GM18517 (cell line): ENCODE data around the gene BAG3.
"Not testable (repeated sequence)": the region's sequence is repeated elsewhere in the genome, so short reads cannot be mapped to it uniquely, and the experiment has no call there.

Source experiments
- ATAC-seq: cut with Tn5 transposase; IDR thresholded peaks from one replicate; pipeline ENCODE4 v1.9.1; 2021; ENCODE audit warnings: mild to moderate bottlenecking, moderate library complexity; ENCODE audit not compliant: unreplicated experiment

The BAG3 gene

DNA sequence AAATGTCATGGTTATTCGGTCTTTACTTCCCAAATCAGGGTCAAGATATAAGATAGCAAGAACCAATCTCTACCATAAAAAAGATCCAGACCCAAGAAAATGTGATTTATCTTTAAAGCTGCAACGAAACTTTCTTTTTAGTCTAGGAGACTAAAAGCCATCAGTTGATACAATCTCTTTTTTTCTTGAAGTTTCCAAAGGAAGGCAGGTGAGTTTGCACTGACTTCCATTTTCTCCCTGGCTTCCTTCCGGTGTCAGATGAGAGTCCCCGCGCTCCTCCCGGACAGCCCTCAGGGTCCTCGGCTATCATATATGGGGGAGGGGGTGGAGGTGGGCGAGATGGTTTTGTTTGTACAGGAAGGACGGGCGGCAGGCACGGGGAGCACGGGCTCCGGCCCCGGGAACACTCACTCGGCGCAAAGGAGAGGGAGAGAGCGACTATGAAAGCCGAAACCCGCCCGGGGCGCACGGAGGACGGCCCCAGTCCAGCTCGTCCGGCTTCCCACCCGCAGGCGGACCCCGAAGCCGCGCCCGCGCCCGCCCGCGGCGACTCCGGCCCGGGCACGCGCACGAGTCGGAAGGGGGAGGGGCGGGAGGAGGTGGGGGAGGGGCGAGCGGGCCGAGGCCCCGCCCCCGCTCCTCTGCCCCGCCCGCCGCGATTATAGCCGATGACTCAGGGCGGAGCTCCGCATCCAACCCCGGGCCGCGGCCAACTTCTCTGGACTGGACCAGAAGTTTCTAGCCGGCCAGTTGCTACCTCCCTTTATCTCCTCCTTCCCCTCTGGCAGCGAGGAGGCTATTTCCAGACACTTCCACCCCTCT lies at the start of gene BAG3:
Gene BAG3, plus strand, starts transcription at position 689 of the 822 bp plus-strand sequence. CDS start 296 bp downstream, outside the sequence.
- peak; percentile 70 for ATAC-seq

DNA sequence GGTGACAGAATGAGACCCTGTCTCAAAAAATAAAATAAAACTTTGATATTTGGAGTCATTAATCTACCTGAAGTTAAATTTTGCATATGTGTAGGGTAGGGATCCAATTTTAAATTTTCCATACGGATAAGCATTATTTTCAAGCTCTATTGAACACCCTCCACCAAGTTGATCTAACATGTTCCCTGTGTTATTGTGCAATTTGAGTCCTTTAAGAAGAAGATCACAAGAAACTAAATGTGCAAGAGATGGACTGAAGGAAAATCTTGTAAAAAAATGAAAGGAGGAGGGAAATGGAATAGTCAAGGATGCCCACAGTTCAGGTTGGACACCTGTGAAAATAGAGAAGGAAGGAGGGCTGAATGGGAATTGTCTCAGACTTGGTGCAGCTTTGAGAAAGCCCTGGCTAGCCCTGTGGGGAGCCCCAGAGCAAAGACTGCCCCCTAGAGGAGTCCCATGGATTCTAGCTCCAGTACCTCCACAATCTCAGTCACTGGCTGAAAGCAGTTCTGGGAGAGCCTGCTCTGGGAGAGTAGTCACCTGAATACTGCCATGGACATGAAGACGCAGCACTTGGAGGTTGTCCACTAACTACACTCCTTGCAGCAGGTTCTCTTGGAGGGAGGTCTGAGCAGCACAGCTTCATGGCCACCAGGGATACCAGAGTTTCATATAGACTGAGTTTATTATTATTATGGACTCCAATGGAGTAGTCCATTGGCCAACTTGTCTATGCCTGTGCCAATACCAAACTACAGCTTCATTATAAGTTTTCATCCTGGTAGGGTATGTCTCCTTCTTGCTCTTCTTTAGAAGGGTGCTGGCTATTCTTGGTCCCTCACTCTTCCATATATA lies 48.7 kb upstream of the BAG3 start:
- no peak for ATAC-seq

DNA sequence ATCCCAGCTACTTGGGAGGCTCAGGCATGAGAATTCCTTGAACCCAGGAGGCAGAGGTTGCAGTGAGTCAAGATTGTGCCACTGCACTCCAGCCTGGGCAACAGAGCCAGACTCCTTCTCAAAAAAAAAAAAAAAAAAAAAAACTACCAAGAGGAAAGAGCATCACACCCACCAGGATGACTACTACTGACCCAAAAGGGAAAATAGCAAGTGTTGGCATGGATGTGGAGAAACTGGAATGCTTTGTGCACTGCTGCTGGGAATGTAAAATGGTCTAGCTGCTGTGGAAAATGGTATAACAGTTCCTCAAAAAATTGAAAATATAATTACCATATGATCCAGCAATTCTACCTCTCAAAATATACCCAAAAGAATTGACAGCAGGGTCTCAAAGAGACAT lies 46.7 kb upstream of the BAG3 start:
- ATAC-seq, result no peak

DNA sequence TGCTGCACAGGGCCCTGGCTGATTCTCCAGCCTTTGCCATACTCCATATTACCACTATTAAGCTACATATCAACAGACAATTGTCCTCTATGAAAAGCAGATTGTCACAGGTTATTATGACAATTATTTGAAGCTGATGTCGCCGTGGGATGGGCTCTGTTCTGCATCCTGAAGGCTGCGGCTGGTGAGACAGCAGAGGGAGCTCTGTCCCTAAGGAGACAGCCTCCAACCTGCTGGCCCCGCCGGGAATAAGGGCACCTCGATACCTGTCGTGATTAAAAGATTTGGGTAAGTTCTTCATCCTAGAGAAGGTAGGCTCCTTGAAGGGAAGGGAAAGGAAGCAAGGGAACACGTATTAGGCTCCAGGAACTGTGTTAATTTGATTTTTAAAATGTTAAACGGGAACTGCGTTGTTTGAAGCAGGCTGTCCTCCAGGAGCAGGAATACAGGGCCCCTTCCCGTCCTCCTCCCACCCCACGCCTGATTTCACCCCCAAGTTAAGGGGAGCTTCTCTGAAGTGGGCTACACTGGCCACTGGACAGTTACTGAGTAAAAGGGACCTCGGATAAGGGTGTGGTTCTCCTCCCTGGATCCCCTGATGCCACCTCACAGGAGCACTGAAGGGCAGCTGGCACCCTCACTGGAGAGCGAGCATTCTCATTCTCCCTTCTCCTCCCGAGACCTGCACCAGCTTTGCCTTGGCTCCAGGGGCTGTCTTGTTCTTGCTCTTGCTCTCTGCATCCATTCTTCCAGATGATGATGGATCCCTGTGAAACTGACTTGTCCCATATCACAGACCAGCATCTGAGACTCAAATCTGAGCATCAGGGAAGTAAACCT lies 42.6 kb upstream of the BAG3 start:
- no peak for ATAC-seq

DNA sequence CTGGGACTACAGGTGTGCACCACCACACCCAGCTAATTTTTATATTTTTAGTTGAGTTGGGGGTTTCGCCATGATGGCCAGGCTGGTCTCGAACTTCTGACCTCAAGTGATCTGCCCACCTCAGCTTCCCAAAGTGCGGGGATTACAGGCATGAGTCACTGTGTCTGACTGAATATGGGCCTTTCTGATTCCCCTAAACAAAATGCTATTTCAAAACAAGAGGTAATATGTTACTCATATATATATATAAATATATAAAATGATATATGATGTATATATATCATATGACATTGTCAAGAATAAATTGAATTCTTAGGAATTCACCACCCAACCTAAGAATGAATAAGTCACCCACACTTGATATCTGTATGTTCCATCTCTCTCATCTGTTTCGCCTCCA lies 41.7 kb upstream of the BAG3 start:
- no peak for ATAC-seq

DNA sequence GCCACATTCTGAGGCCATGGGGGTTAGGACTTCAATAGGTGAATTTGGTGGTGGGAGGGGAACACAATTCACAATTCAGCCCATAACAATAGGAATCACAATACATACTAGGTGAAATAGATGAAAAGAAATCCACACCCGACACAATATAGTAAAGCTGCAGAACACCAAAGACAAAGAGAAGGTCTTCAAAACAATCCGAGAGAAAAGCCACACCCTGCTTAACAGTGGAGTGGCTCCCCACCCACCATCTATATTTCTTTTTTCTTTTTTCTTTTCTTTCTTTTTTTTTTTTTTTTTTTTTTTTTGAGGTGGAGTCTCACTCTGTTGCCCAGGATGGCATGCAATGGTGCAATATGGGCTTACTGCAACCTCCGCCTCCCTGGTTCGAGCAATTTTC lies 39.7 kb upstream of the BAG3 start:
- no peak for ATAC-seq

DNA sequence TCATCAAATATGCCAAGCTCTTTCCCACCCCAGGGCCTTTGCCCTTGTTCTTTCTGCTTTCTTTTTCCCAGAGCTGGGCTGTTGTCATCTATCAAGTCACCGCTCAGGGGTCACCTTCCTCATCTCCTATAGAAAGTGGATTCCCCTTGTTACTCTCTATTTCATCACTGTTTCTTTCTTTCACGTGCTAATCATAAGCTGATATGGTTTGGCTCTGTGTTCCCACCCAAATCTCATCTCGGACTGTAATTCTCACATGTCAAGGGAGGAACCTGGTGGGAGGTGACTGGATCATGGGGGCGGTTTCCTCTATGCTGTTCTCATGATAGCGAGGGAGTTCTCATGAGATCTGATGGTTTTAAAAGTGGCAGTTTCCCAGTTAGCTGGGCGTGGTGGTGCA lies 37.4 kb upstream of the BAG3 start:
- no peak for ATAC-seq

DNA sequence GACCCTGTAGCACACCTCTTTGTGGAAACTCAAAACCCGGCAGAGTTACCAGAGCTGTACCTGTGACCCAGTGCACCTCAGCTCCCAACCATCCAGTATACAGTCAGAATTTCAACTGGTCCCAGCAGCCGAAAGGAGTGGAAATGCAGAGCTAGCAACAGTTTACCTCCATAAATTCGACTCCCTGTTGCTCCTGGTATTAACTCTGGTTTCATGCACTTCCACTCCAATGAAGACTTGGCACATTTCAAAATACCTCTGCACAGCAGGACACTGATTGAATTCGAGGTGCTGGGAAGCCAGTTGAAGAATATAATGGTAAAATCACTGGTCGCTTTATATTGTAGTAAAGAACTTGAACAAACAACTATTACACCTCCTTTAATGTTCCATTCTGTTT lies 36.5 kb upstream of the BAG3 start:
- ATAC-seq, result no peak

DNA sequence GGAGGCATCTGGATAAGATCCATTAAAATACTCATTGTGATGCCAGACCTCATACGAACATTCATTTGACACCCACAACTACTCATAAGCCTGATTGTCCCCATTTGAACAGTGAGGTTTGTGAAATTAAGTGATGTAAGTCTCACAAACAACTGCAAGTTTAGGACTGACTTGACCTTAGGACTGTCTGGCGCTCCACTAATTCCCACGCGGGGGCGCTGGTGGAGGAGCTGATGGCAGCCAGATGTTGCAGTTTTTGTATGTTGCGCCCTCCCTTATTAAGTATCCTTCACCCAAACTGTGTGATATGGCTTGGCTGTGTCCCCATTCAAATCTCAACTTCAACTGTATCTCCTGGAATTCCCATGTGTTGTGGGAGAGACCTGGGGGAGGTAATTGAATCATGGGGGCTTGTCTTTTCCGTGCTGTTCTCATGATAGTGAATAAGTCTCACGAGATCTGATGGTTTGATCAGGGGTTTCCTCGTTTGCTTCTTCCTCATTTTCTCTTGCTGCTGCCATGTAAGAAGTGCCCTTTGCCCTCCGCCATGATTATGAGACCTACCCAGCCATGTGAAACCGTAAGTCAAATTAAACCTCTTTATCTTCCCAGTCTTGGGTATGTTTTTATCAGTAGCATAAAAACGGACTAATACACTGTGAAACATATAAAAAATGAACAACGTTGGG lies 34.2 kb upstream of the BAG3 start:
- ATAC-seq, result no peak

DNA sequence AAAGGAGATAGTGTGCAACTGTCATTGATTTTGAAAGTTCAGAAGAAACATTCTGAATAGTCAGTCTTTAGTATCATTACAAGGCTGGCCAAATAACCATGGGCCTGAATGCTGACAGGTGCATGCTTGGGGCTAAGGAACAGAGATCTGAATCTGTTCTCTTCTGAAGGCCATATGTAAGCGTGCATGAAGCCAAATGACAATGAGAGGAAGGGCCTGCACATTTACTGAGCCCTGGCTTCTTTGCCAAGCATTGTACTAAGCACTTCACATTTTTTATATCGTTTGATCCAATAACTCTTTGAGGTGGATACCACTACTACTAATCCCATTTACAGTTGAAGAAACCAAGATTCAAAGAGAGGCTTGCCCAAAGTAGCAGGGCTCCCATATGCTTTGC lies 32.0 kb upstream of the BAG3 start:
- ATAC-seq, result no peak

DNA sequence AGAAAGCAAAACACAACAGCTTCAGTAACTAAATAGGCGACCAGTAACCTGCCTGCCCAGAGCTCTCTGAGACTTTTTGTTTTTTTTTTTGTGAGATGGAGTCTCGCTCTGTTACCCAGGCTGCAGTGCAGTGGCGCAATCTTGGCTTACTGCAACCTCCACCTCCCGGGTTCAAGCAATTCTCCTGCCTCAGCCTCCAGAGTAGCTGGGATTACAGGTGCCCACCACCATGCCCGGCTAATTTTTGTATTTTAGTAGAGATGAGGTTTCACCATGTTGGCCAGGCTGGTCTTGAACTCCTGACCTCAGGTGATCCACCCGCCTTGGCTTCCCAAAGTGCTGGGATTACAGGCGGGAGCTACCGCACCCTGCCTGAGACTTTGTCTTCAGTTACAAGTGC lies 31.4 kb upstream of the BAG3 start:
- not testable (repeated sequence) for ATAC-seq

DNA sequence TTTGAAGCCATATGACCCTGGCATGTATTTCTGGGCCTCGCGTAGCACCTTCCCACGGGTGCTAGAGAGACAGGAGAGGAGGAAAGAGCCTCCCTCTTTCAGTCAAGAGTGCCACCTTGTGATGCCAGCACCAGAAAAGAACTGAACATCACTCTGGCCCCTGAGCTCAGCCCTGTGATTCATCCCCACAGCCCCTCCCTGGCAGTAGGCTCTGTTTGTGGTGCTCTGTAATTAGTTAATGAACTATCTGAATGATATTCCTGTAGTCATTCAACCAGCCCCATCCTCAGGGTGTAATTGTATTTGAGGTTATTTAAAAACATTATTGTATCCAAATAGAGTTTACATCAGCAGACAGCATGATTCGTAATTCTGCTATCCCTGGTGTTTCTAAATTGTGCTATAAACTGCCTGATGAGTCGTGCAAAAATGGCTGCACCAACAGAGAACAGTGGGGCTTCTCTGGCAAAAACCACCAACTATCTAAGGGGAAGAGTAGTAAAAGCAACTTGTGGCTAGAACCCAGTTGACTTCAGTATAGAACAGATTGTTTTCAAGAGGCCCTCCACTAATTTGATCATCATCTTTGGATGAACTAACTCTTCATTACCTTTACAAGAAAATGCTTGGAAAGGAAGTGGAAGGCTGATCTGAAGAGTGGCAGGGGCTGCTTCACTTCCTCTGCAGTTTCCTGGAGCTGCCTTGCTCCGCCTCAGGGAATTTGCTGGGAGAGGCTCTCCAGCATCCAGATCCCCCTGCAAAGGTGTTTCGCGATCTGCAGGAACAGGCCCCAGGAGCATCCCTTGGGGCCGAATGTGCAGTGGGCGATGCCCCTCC lies 30.7 kb upstream of the BAG3 start:
- ATAC-seq, result no peak

DNA sequence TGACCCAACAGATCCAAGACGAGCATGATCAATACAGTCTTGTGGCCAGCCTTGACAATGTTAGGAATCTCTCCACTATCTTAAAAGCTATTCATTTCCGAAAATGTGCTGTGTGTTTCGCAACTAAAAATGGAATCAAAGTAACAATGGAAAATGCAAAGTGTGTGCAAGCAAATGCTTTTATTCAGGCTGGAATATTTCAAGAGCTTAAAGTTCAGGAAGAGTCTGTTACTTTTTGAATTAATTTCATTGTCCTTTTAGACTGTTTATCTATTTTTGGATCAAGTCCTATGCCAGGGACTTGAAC lies 30.1 kb upstream of the BAG3 start:
- no peak for ATAC-seq

DNA sequence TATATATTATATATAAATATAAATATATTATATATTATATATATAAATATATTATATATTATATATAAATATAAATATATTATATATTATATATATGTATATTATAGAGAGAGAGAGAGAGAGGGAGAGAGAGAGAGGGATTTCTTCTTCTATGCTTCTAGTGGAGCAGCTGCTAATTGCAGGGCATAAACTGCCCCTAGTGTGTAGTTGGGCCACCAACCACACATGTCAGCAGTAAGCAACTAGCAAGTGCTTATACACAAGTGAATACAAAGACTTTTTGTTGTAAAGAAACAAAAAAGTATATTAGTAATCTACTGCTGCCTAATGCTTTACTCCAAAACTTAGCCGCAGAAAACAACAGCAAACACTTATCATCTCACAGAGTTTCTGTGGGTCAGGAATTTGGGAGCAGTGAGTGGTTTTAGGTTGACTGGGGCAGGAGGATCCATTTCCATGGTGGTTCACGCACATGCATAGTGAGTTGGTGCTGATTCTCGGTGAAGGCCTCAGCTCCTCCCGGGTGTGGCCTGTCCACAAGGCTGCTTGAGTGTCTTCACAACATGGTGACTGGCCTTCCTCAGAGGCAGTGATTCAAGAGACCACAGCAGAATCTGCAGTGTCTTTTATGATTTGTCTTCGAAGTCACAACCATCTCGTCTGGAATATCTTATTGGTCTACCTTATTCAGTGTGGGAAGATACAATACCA lies 25.5 kb upstream of the BAG3 start:
- ATAC-seq, result no peak

DNA sequence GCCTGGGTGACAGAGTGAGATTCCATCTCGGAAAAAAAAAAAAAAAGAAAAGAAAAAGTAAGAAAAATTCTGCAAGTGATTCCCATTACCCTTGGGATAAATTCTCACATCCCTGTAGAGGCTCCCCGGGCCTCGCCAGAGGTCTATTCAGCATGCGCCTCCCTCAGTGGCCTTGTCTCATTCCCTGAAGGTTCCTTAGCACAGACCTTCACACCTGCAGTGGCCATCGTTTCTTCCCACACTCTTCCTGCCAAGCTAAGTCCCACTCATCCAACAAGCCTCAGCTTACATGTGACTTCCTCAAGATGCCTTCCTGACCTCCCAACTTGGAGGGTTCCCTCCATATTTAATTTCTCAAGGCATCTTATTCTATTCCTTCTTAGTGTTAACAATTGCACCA lies 20.9 kb upstream of the BAG3 start:
- no peak for ATAC-seq

DNA sequence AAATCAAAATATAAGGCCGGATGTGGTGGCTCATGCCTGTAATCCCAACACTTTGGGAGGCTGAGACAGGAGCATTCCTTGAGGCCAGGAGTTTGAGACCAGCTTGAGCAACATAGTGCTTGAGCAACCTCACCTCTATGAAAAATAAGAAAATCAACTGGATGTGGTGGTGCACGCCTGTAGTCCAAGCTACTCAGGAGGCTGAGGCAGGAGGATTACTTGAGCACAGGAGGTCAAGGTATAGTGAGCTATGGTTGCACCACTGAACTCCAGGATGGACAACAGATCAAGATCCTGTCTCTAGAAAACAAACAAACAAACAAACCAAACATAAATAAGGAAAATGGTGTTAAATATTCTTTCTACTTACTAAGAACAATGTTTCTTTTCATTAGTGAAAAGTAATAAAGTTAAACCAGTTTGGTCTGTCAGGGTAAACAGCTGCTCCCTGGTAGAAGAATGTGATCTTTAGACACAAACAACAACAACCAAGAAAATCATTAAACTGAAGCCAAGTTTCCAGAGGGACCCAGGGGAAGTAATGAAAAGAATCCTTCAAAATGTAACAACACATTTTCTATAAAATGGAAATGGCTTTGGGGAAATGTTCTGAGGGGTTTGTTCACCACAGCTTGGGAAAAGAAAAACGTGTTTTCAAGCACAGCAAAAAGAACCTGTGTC lies 17.5 kb upstream of the BAG3 start:
- no peak for ATAC-seq

DNA sequence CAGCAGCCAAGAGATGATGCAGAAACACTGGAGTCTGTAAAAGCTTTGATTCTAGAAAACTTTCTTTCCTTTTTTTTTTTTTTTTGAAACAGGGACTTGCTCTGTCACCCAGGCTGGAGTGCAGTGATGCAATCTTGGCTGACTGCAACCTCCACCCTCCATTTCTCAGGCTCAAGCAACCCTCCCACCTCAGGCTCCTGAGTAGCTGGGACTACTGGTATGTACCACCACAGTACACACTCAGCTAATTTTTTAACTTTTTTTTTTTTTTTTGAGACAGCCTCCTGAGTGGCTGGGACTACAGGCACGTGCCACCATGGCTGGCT lies 17.0 kb upstream of the BAG3 start:
- no peak for ATAC-seq

DNA sequence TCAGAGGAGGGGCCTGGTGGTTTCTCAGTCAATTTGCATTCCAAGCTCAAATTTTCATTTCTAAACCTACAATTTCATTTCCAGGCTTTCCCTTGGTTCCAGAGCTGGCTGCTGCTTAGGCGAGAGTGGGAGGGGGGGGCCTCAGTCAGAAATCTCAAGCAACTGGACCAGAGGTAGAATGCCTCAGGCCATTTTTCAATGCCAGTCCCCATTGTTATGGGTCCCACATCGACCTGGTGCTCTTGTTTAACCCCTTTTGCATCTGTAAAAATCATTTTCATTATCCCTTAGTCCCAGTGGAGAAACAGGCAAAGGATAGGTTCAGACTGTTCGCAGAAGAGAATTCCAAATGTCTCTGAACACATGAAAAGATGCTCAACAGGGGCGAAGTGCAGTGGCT lies 13.5 kb upstream of the BAG3 start:
- ATAC-seq, result no peak

DNA sequence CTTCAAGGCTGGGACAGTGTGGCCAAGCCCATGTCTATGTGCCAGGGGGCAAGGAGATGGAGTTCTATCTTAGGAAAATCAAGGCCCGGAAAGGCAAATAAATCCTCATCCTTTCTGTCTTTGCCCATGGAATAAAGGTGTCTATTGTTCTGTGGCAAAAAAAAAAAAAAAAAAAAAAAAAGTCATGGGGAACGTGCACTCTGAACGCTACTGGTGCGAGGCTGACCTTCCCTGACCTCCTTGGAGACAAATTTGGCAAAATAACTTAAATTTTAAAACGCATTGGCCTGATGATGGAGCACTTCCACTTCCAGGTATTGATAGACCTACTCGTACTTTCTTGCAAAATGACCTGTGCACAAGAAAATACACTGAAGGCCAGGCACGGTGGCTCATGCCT lies 12.2 kb upstream of the BAG3 start:
- no peak for ATAC-seq
